IMR-90 (cell line): ENCODE results near the gene DLL1. TPM values are rescaled to one million over a fixed set of nuclear protein-coding genes. Genes with fewer than 3 reads are reported as not detected.

ENCODE experiments used
- ATAC-seq: fragments of 200-7000 bp; cut with Tn5 transposase; 2 replicates; pipeline ENCODE4 v1.9.1; 2020; ENCODE audit warnings: low read depth, mild to moderate bottlenecking, moderate library complexity
- BruUV-seq: library from RNA; stranded (reverse); fragments of 400-500 nt; replicated peaks from 2 replicates; lab custom pipeline; 2021; lab: Mats Ljungman, UMichigan
- CTCF ChIA-PET: fragments of 300-600 bp; formaldehyde crosslinking; extraction: SDS; loops from one replicate; lab custom pipeline; 2021; ENCODE audit warnings: antibody characterized with exemption; lab: Yijun Ruan, JAX
- POLR2A ChIA-PET: fragments of 300-600 bp; sonication (Branson Sonifier 250); formaldehyde crosslinking; loops from one replicate; lab custom pipeline; 2022; ENCODE audit warnings: antibody characterized with exemption; ENCODE audit not compliant: unreplicated experiment; lab: Charles Lee
- DNase-seq: peaks from one replicate; pipeline ENCODE4 v3.0.0; 2013
- H2AFZ ChIP-seq: replicated peaks from 2 replicates; pipeline ENCODE3; 2013; ENCODE audit warnings: low read length, mild to moderate bottlenecking; ENCODE audit not compliant: poor library complexity
- H2AK5ac ChIP-seq: 2 replicates; pipeline ENCODE4 v1.6.1; 2013; ENCODE audit warnings: low read depth, low read length, inconsistent platforms
- H2AK9ac ChIP-seq: replicated peaks from 2 replicates; pipeline ENCODE3; 2013; ENCODE audit warnings: mild to moderate bottlenecking, low read depth, low read length, moderate library complexity; ENCODE audit not compliant: poor library complexity
- H2BK120ac ChIP-seq: 2 replicates; pipeline ENCODE4 v1.6.1; 2013; ENCODE audit warnings: low read depth, low read length, inconsistent platforms
- H2BK15ac ChIP-seq: 3 replicates; pipeline ENCODE4 v1.6.1; 2013; ENCODE audit warnings: low read depth, low read length, inconsistent platforms
- H2BK20ac ChIP-seq: 2 replicates; pipeline ENCODE4 v1.6.1; 2013; ENCODE audit warnings: low read depth, mild to moderate bottlenecking, inconsistent platforms, low read length, moderate library complexity
- H2BK5ac ChIP-seq: 2 replicates; pipeline ENCODE4 v1.6.1; 2013; ENCODE audit warnings: mild to moderate bottlenecking, low read depth, low read length, inconsistent platforms; ENCODE audit not compliant: poor library complexity, severe bottlenecking
- H3K14ac ChIP-seq: replicated peaks from 2 replicates; pipeline ENCODE4 v1.6.1; 2013; ENCODE audit warnings: low read depth, low read length, inconsistent platforms
- H3K18ac ChIP-seq: 2 replicates; pipeline ENCODE4 v1.6.1; 2013; ENCODE audit warnings: low read depth, low read length, control low read depth
- H3K23ac ChIP-seq: 2 replicates; pipeline ENCODE4 v1.6.1; 2013; ENCODE audit warnings: low read depth, low read length, inconsistent platforms
- H3K27ac ChIP-seq: 2 replicates; pipeline ENCODE4 v1.5.1; 2013; ENCODE audit warnings: mild to moderate bottlenecking, control low read depth, low read length; ENCODE audit not compliant: insufficient read depth
- H3K27me3 ChIP-seq: 2 replicates; pipeline ENCODE4 v1.6.1; 2013; ENCODE audit warnings: low read length; ENCODE audit not compliant: control insufficient read depth, insufficient read depth
- H3K36me3 ChIP-seq: 2 replicates; pipeline ENCODE4 v1.6.1; 2013; ENCODE audit warnings: low read length, mixed read lengths; ENCODE audit not compliant: control insufficient read depth, insufficient read depth
- H3K4ac ChIP-seq: 2 replicates; pipeline ENCODE4 v1.6.1; 2013; ENCODE audit warnings: low read depth, low read length, inconsistent platforms
- H3K4me1 ChIP-seq: 2 replicates; pipeline ENCODE4 v1.6.1; 2013; ENCODE audit warnings: low read length, mixed read lengths; ENCODE audit not compliant: control insufficient read depth, insufficient read depth
- H3K4me2 ChIP-seq: 2 replicates; pipeline ENCODE4 v1.6.1; 2013; ENCODE audit warnings: low read depth, mild to moderate bottlenecking, control low read depth, low read length, moderate library complexity
- H3K4me3 ChIP-seq: 2 replicates; pipeline ENCODE4 v1.5.1; 2013; ENCODE audit warnings: low read depth, mild to moderate bottlenecking, control low read depth, low read length, moderate library complexity; ENCODE audit not compliant: insufficient read depth
- H3K56ac ChIP-seq: 2 replicates; pipeline ENCODE4 v1.6.1; 2013; ENCODE audit warnings: low read length, inconsistent platforms; ENCODE audit not compliant: insufficient read depth; ENCODE audit errors: extremely low read depth
- H3K79me1 ChIP-seq, 2 experiments: 2 replicates each; pipeline ENCODE4 v1.6.1; 2013; ENCODE audit warnings: low read length in 2 of 2, inconsistent platforms in 1 of 2, low read depth in 1 of 2
- H3K9ac ChIP-seq: 2 replicates; pipeline ENCODE4 v1.6.1; 2013; ENCODE audit warnings: low read depth, low read length, control low read depth
- H3K9me1 ChIP-seq: 2 replicates; pipeline ENCODE4 v1.6.1; 2013; ENCODE audit warnings: low read length, inconsistent platforms; ENCODE audit not compliant: insufficient read depth
- H3K9me3 ChIP-seq: 2 replicates; pipeline ENCODE4 v1.6.1; 2013; ENCODE audit warnings: low read length; ENCODE audit not compliant: control insufficient read depth, insufficient read depth
- H4K20me1 ChIP-seq: 2 replicates; pipeline ENCODE4 v1.6.1; 2013; ENCODE audit warnings: low read length, inconsistent platforms; ENCODE audit not compliant: insufficient read depth
- H4K5ac ChIP-seq: 2 replicates; pipeline ENCODE4 v1.6.1; 2013; ENCODE audit warnings: mild to moderate bottlenecking, low read depth, low read length, control low read depth
- H4K8ac ChIP-seq, 2 experiments: 2 replicates each; pipeline ENCODE4 v1.6.1; 2013; ENCODE audit warnings: low read depth in 2 of 2, low read length in 2 of 2, control low read depth in 1 of 2, inconsistent platforms in 1 of 2
- H4K91ac ChIP-seq: 2 replicates; pipeline ENCODE4 v1.6.1; 2013; ENCODE audit warnings: low read depth, low read length, inconsistent platforms; ENCODE audit not compliant: insufficient read depth
- BHLHE40 ChIP-seq: fragments of 150-350 bp; IDR thresholded peaks from 2 replicates; pipeline ENCODE4 v1.6.1; 2016; ENCODE audit warnings: mild to moderate bottlenecking, low read depth, low read length
- CEBPB ChIP-seq: IDR thresholded peaks from 2 replicates; pipeline ENCODE4 v1.6.1; 2012; ENCODE audit warnings: low read depth, low read length, improper control_type of control experiment
- CHD1 ChIP-seq: IDR thresholded peaks from 2 replicates; pipeline ENCODE4 v1.6.1; 2012; ENCODE audit warnings: low read depth, low read length, improper control_type of control experiment
- FOS ChIP-seq: fragments of 150-350 bp; IDR thresholded peaks from 2 replicates; pipeline ENCODE4 v1.6.1; 2016; ENCODE audit warnings: low read depth, low read length
- MXI1 ChIP-seq: IDR thresholded peaks from 2 replicates; pipeline ENCODE4 v1.6.1; 2012; ENCODE audit warnings: low read depth, mild to moderate bottlenecking, low read length, moderate library complexity, borderline replicate concordance
- POLR2A ChIP-seq: IDR thresholded peaks from 2 replicates; pipeline ENCODE4 v1.6.1; 2012; ENCODE audit warnings: mild to moderate bottlenecking, low read depth, low read length
- SMC3 ChIP-seq: fragments of 150-350 bp; IDR thresholded peaks from 2 replicates; pipeline ENCODE4 v1.6.1; 2016; ENCODE audit warnings: low read depth, mild to moderate bottlenecking, antibody characterized with exemption, low read length, moderate library complexity
- WGBS, 2 experiments: methylation state at CpG; one replicate each; pipeline versions ENCODE4 v1.1.5 to v1.1.7; 2013; ENCODE audit warnings: missing lambda C conversion rate in 2 of 2; ENCODE audit not compliant: insufficient read length in 1 of 2; ENCODE audit errors: extremely low coverage in 2 of 2; 5-methylcytosine and 5-hydroxymethylcytosine counted together
- dilution Hi-C: fragments of 300-500 bp; cut with HindIII; formaldehyde crosslinking; loops from one replicate; pipeline ENCODE4 v1.14.3; 2018; ENCODE audit warnings: low sequenced_read_pairs; ENCODE audit not compliant: unreplicated experiment
- in situ Hi-C: fragments of 300-500 bp; cut with MboI; formaldehyde crosslinking; loops from 3 replicates; pipeline ENCODE4 v1.14.3; 2019; ENCODE audit warnings: low sequenced_read_pairs, inconsistent platforms, mixed read lengths
- intact Hi-C: fragments of 100-400 bp; cut with micrococcal nuclease; formaldehyde crosslinking; loops from 2 replicates; pipeline ENCODE4 v1.10.0; 2022
- polyA plus RNA-seq, 3 experiments: library from polyadenylated mRNA; depleted of rRNA; stranded (reverse); fragments of >200 nt; gene quantifications; 2 replicates each; pipeline ENCODE4 v1.2.3, GENCODE V29; 2012; ENCODE audit warnings: low replicate concordance in 1 of 3
- total RNA-seq: library from RNA; depleted of rRNA; stranded (reverse); fragments of >200 nt; gene quantifications from 2 replicates; pipeline ENCODE4 v1.2.3, GENCODE V29; 2012

DLL1 gene
- total and polyA plus RNA-seq, 2 of the 4 experiments (the other 2 are of a cell fraction), result under 0.01 to 0.31 TPM

GRCh38 chr6:170294298-170294730 is 3.4 kb upstream of the DLL1 start:
- in situ Hi-C loops, result no loop called here

More at GRCh38 chr6:170294298-170294730, 3.4 kb upstream of the DLL1 start:
- Histone ChIP-seq H3K4me2 (no peak overlapping the region), H3K9me1 (peaks cover 7% of the 10 kb centered on the region; the same call in 1 of the 2 replicates), H2AK9ac (no peak overlapping the region), H3K9ac (no peak overlapping the region), H3K23ac (no peak overlapping the region), H2BK5ac (no peak overlapping the region), H3K4me1 (peaks cover 4% of the 10 kb centered on the region; the same call in 1 of the 2 replicates), H2AFZ (no peak overlapping the region), H2BK120ac (no peak overlapping the region), H3K4ac (no peak overlapping the region), H4K20me1 (no peaks in the 10 kb centered on the region; the same call in 1 of the 2 replicates), H2BK20ac (no peak overlapping the region), H3K18ac (no peak overlapping the region), H4K5ac (no peak overlapping the region), H3K56ac (no peak overlapping the region), H4K8ac (no peak overlapping the region), H3K27ac (no peak overlapping the region), H3K79me1 (no peaks in the 10 kb centered on the region), H3K4me3 (no peak overlapping the region), H4K91ac (no peak overlapping the region), H3K9me3 (peaks cover 4% of the 10 kb centered on the region; the same call in 1 of the 2 replicates), H3K27me3 (peaks cover 78% of the 10 kb centered on the region), H2AK5ac (no peak overlapping the region), H3K14ac (no peak overlapping the region), H2BK15ac (no peak overlapping the region), H3K36me3 (no peaks in the 10 kb centered on the region)
- no TSS peak for BruUV-seq
- intact Hi-C loops, result loop anchor here (5.0 to 10.0 kb wide), 2 partner anchors 238 to 460 kb away; no protein-coding TSS in a partner anchor
- POLR2A ChIA-PET, result no interaction called here
- CTCF ChIA-PET, result interaction anchor here (0.7 kb wide), 1 partner anchor 462 kb away, joined by 4 read pairs; no protein-coding TSS in a partner anchor
- TF ChIP-seq MXI1 (no peak), BHLHE40 (no peak), CEBPB (no peak), FOS (no peak), POLR2A (no peak), SMC3 (no peak), CHD1 (no peak)
- ATAC-seq, result no peak
- dilution Hi-C loops, result no loop called here
- DNase-seq, result no peak
- WGBS, 2 experiments, result no CpG with 5 or more reads among the region's 2 CpGs
